ENCODE measurements around the gene ODF2L.

ODF2L gene

GRCh38 chr1:86317926-86318325, 78.2 kb downstream of the ODF2L start:
- no peak for DNase-seq (ENCODE audit: low read depth)

DNA sequence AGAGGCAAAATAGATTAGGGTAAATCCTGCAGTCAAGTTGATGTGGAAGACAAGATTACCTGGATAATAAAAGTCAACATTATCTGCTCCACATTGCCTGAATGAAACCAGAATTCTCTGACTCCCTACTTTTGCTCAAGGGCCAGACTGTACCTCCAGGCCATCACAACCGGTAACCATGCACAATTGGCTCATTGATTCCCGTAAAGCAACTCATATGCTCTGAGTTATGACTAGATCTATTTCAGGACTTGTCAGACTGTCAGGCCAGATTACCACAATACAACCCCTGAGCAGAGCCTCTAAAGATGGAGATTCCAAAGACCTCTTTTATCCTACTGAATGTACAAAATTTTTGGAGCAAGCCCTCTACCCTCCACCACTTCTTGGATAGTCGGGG, 90.4 kb downstream of the ODF2L start:
- no peak for DNase-seq (ENCODE audit: low read depth)

GRCh38 chr1:86303041-86303690, 93.0 kb downstream of the ODF2L start:
- no peak for DNase-seq (ENCODE audit: low read depth)

All from activated T-helper 9 cell treated with anti-CD3 and anti-CD28 coated beads, Interleukin-2, amount 50 U/mL, for 16 hours (primary cell).